Measurements from ENCODE around the gene CD207.

GRCh38 chr2:70851704-70852103, 16.1 kb upstream of the CD207 start:
- TF ChIP-seq CTCF (IDR thresholded peaks at IDR 0.05; ENCODE audit: poor library complexity) (no peak), EZH2phosphoT487 (IDR thresholded peaks at IDR 0.05; ENCODE audit: low read depth, severe bottlenecking, unreplicated experiment) (no peak)
